ENCODE measurements around the gene CNN2. TPM values are rescaled to one million over a fixed set of nuclear protein-coding genes. Genes with fewer than 3 reads are reported as not detected.

CNN2 gene
- total and polyA plus RNA-seq, 2 of the 13 experiments (the other 11 are each of a cell fraction or from before 2014, with no cell fraction given): 63.6 to 70.0 TPM

- TF ChIP-seq ZNF766 (CRISPR knock-in tag; IDR thresholded peaks at IDR 0.05; ENCODE audit: borderline replicate concordance): no peak
- TF ChIP-seq MXI1 (IDR thresholded peaks at IDR 0.05; ENCODE audit: borderline replicate concordance, low read depth, low read length): no peak
- no peak for TF ChIP-seq LCORL (IDR thresholded peaks at IDR 0.05)
- peak; percentile 64 for TF ChIP-seq LCORL (CRISPR knock-in tag; IDR thresholded peaks at IDR 0.05)
- no peak for TF ChIP-seq SMAD9 (CRISPR knock-in tag; IDR thresholded peaks at IDR 0.05)
- TF ChIP-seq MLLT10 (CRISPR knock-in tag; IDR thresholded peaks at IDR 0.05): no peak
- TF ChIP-seq, protein P1, sequence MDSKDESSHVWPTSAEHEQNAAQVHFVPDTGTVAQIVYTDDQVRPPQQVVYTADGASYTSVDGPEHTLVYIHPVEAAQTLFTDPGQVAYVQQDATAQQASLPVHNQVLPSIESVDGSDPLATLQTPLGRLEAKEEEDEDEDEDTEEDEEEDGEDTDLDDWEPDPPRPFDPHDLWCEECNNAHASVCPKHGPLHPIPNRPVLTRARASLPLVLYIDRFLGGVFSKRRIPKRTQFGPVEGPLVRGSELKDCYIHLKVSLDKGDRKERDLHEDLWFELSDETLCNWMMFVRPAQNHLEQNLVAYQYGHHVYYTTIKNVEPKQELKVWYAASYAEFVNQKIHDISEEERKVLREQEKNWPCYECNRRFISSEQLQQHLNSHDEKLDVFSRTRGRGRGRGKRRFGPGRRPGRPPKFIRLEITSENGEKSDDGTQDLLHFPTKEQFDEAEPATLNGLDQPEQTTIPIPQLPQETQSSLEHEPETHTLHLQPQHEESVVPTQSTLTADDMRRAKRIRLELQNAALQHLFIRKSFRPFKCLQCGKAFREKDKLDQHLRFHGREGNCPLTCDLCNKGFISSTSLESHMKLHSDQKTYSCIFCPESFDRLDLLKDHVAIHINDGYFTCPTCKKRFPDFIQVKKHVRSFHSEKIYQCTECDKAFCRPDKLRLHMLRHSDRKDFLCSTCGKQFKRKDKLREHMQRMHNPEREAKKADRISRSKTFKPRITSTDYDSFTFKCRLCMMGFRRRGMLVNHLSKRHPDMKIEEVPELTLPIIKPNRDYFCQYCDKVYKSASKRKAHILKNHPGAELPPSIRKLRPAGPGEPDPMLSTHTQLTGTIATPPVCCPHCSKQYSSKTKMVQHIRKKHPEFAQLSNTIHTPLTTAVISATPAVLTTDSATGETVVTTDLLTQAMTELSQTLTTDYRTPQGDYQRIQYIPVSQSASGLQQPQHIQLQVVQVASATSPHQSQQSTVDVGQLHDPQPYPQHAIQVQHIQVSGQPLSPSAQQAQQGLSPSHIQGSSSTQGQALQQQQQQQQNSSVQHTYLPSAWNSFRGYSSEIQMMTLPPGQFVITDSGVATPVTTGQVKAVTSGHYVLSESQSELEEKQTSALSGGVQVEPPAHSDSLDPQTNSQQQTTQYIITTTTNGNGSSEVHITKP (CRISPR knock-in tag; IDR thresholded peaks at IDR 0.05; ENCODE audit: low read depth): no peak
- no peak for TF ChIP-seq NFATC3 (CRISPR knock-in tag; IDR thresholded peaks at IDR 0.05)
- TF ChIP-seq SAP130 (CRISPR knock-in tag; IDR thresholded peaks at IDR 0.05; ENCODE audit: low read depth): peak; percentile 42
- TF ChIP-seq ZNF431 (CRISPR knock-in tag; IDR thresholded peaks at IDR 0.05; ENCODE audit: borderline replicate concordance, low read depth): no peak
- no peak for TF ChIP-seq SP5 (CRISPR knock-in tag; IDR thresholded peaks at IDR 0.05; ENCODE audit: borderline replicate concordance, low read depth)
- no peak for TF ChIP-seq ZNF883 (CRISPR knock-in tag; IDR thresholded peaks at IDR 0.05; ENCODE audit: not compliant biosample characterization)
- no peak for TF ChIP-seq MED8 (CRISPR knock-in tag; IDR thresholded peaks at IDR 0.05; ENCODE audit: insufficient replicate concordance)
- TF ChIP-seq THAP11 (CRISPR knock-in tag; IDR thresholded peaks at IDR 0.05): 0 out of 2 replicates have a peak, but pooled peaks have one; percentile 21
- no peak for TF ChIP-seq NFE2L2 (IDR thresholded peaks at IDR 0.05; ENCODE audit: low read length)
- TF ChIP-seq ATAD3A (CRISPR knock-in tag; IDR thresholded peaks at IDR 0.05): no peak
- no peak for TF ChIP-seq HMGA1 (CRISPR knock-in tag; conservative IDR thresholded peaks at IDR 0.05)
- TF ChIP-seq NFYB (CRISPR knock-in tag; IDR thresholded peaks at IDR 0.05): no peak
- TF ChIP-seq NAIF1 (CRISPR knock-in tag; IDR thresholded peaks at IDR 0.05; ENCODE audit: borderline replicate concordance): no peak
- no peak for TF ChIP-seq ZNF501 (CRISPR knock-in tag; IDR thresholded peaks at IDR 0.05)
- TF ChIP-seq, protein P2, sequence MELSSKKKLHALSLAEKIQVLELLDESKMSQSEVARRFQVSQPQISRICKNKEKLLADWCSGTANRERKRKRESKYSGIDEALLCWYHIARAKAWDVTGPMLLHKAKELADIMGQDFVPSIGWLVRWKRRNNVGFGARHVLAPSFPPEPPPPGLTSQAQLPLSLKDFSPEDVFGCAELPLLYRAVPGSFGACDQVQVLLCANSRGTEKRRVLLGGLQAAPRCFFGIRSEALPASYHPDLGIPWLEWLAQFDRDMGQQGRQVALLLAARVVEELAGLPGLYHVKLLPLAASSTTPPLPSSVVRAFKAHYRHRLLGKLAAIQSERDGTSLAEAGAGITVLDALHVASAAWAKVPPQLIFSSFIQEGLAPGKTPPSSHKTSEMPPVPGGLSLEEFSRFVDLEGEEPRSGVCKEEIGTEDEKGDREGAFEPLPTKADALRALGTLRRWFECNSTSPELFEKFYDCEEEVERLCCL (CRISPR knock-in tag; IDR thresholded peaks at IDR 0.05; ENCODE audit: borderline replicate concordance): no peak
- TF ChIP-seq SIN3B (IDR thresholded peaks at IDR 0.05; ENCODE audit: low read length): no peak
- TF ChIP-seq JARID2 (CRISPR knock-in tag; IDR thresholded peaks at IDR 0.05; ENCODE audit: insufficient replicate concordance): no peak
- TF ChIP-seq KLF13 (CRISPR knock-in tag; IDR thresholded peaks at IDR 0.05): no peak
- TF ChIP-seq GPN1 (CRISPR knock-in tag; IDR thresholded peaks at IDR 0.05; ENCODE audit: borderline replicate concordance): no peak
- TF ChIP-seq ZNF737 (CRISPR knock-in tag; IDR thresholded peaks at IDR 0.05; ENCODE audit: borderline replicate concordance): no peak
- no peak for TF ChIP-seq SNAPC2 (CRISPR knock-in tag; IDR thresholded peaks at IDR 0.05)
- TF ChIP-seq ZBTB38 (CRISPR knock-in tag; IDR thresholded peaks at IDR 0.05): 0 out of 2 replicates have a peak, but pooled peaks have one; percentile 45
- no peak for TF ChIP-seq ZNF362 (CRISPR knock-in tag; IDR thresholded peaks at IDR 0.05; ENCODE audit: borderline replicate concordance)
These were observed 26.3 kb upstream of the CNN2 start, which contains the start of gene GRIN3B (continued) for GRCh38 chr19:1000095-1000494.

All from HepG2 (cell line).